ENCODE results near the gene PPFIBP2.

GRCh38 chr11:7606496-7606895 lies 92.7 kb downstream of the PPFIBP2 start:
- TF ChIP-seq SIN3A (IDR thresholded peaks at IDR 0.05; ENCODE audit: borderline replicate concordance, insufficient read depth, low read depth, low read length) (no peak), CTCF (IDR thresholded peaks at IDR 0.05) (no peak)
